GM12878 (cell line): ENCODE results near the gene FLRT1. TPM values are rescaled to one million over a fixed set of nuclear protein-coding genes. Genes with fewer than 3 reads are reported as not detected.

Source experiments
- ATAC-seq: fragments of 200-7000 bp; cut with Tn5 transposase; 3 replicates; pipeline ENCODE4 v1.9.1; 2020; ENCODE audit warnings: mild to moderate bottlenecking, moderate library complexity
- BruUV-seq: library from RNA; stranded (reverse); fragments of 400-500 nt; replicated peaks from 2 replicates; lab custom pipeline; 2021; lab: Mats Ljungman, UMichigan
- CTCF ChIA-PET: fragments of 300-600 bp; sonication (Branson Sonifier 250); formaldehyde crosslinking; extraction: SDS; loops from one replicate; lab custom pipeline; 2021; ENCODE audit warnings: inconsistent platforms; lab: Yijun Ruan, JAX
- POLR2A ChIA-PET: fragments of 350-600 bp; formaldehyde crosslinking; extraction: SDS; loops from one replicate; lab custom pipeline; 2021; ENCODE audit warnings: inconsistent platforms; lab: Charles Lee
- RAD21 ChIA-PET: fragments of 300-600 bp; sonication (Branson Sonifier 250); formaldehyde crosslinking; loops from one replicate; lab custom pipeline; 2023; ENCODE audit warnings: antibody characterized with exemption; ENCODE audit not compliant: unreplicated experiment; lab: Charles Lee
- SMC1A ChIA-PET: fragments of 300-600 bp; sonication (Branson Sonifier 250); formaldehyde crosslinking; loops from one replicate; lab custom pipeline; 2023; ENCODE audit not compliant: unreplicated experiment, uncharacterized antibody; lab: Charles Lee
- DNase-seq: peaks from one replicate; pipeline ENCODE4 v3.0.0-alpha.2; 2011; ENCODE audit warnings: low read depth, low spot score
- FAIRE-seq: peaks from 3 replicates; lab custom pipeline; 2011; peaks lifted over from hg19 to GRCh38; lab: Jason Lieb, UNC
- H2AFZ ChIP-seq: 2 replicates; pipeline ENCODE4 v1.6.0; 2011; ENCODE audit warnings: low read depth, low read length, control low read depth; ENCODE audit not compliant: control insufficient read depth
- H3K27ac ChIP-seq: 2 replicates; pipeline ENCODE4 v1.5.1; 2011; ENCODE audit warnings: control low read depth; ENCODE audit not compliant: control insufficient read depth, insufficient read depth
- H3K27me3 ChIP-seq, 2 experiments: replicated peaks in 1 of 2; 2 replicates each; pipeline versions ENCODE4 v1.6.0 to v1.6.1; 2011; ENCODE audit warnings: low read length in 1 of 2; ENCODE audit not compliant: control insufficient read depth in 2 of 2, insufficient read depth in 2 of 2
- H3K36me3 ChIP-seq, 2 experiments: 2 replicates each; pipeline ENCODE4 v1.5.1; 2011; ENCODE audit warnings: low read length in 1 of 2; ENCODE audit not compliant: control insufficient read depth in 2 of 2, insufficient read depth in 2 of 2
- H3K4me1 ChIP-seq: 2 replicates; pipeline ENCODE4 v1.6.1; 2011; ENCODE audit warnings: mild to moderate bottlenecking, low read length, moderate library complexity, mixed read lengths; ENCODE audit not compliant: control insufficient read depth, insufficient read depth
- H3K4me2 ChIP-seq: 2 replicates; pipeline ENCODE4 v1.6.0; 2011; ENCODE audit warnings: control low read depth; ENCODE audit not compliant: control insufficient read depth, insufficient read depth
- H3K4me3 ChIP-seq: fragments of 200-600 bp; sonication (generic); 2 replicates; pipeline ENCODE4 v1.5.1; 2016
- H3K79me2 ChIP-seq: 2 replicates; pipeline ENCODE4 v1.6.0; 2011; ENCODE audit warnings: low read length; ENCODE audit not compliant: control insufficient read depth, insufficient read depth
- H3K9ac ChIP-seq: 2 replicates; pipeline ENCODE4 v1.8.0; 2011; ENCODE audit warnings: low read length, control low read depth, mixed read lengths; ENCODE audit not compliant: control insufficient read depth, insufficient read depth
- H3K9me3 ChIP-seq: replicated peaks from 3 replicates; pipeline ENCODE4 v1.5.1; 2011; ENCODE audit warnings: mild to moderate bottlenecking, low read length; ENCODE audit not compliant: control insufficient read depth, insufficient read depth
- H4K20me1 ChIP-seq: 2 replicates; pipeline ENCODE4 v1.6.0; 2011; ENCODE audit not compliant: control insufficient read depth, insufficient read depth
- ESRRA ChIP-seq: IDR thresholded peaks from 2 replicates; pipeline ENCODE4 v1.6.1; 2012; ENCODE audit warnings: mild to moderate bottlenecking, low read length, improper control_type of control experiment
- MXI1 ChIP-seq: fragments of 150-350 bp; IDR thresholded peaks from 2 replicates; pipeline ENCODE4 v1.6.1; 2011; ENCODE audit warnings: low read depth, mild to moderate bottlenecking, inconsistent platforms, low read length, improper control_type of control experiment
- NR2C1 ChIP-seq: fragments of 450-650 bp; IDR thresholded peaks from 2 replicates; pipeline ENCODE4 v1.6.1; 2017; ENCODE audit warnings: antibody characterized with exemption, mild to moderate bottlenecking, moderate library complexity
- PML ChIP-seq: IDR thresholded peaks from 2 replicates; pipeline ENCODE4 v1.6.1; 2012; ENCODE audit warnings: low read length, inconsistent platforms
- STAT1 ChIP-seq: fragments of 450-650 bp; conservative IDR thresholded peaks from 2 replicates; pipeline ENCODE4 v1.6.1; 2014; ENCODE audit warnings: antibody characterized with exemption, mild to moderate bottlenecking
- ZBED1 ChIP-seq: IDR thresholded peaks from 2 replicates; pipeline ENCODE4 v1.6.1; 2016; ENCODE audit warnings: borderline replicate concordance
- WGBS: methylation state at CpG from one replicate; pipeline ENCODE4 v1.1.6; 2016; ENCODE audit warnings: low lambda C conversion rate; ENCODE audit not compliant: insufficient replicate concordance, insufficient coverage; ENCODE audit errors: missing lambda C conversion rate; 5-methylcytosine and 5-hydroxymethylcytosine counted together
- in situ Hi-C: fragments of 300-500 bp; cut with MboI; formaldehyde crosslinking; loops from 9 replicates; pipeline ENCODE4 v1.14.3; 2018; ENCODE audit warnings: mixed read lengths
- intact Hi-C: fragments of 100-400 bp; cut with micrococcal nuclease; formaldehyde crosslinking; loops from one replicate; pipeline ENCODE4 v1.14.2; 2022; ENCODE audit not compliant: unreplicated experiment
- polyA plus RNA-seq, 11 experiments: library from polyadenylated mRNA; depleted of rRNA in 4 of 11; unstranded in 6 of 11; stranded (reverse) in 5 of 11; fragments of >200 nt; fragmentation: Nextera tagmentation in 4 of 11; fragmentation: Illumina TruSeq in 1 of 11; extraction: Ambion mirVana in 4 of 11; extraction: Trizol in 1 of 11; gene quantifications; 1 replicate in 1 of 11; 2 replicates in 10 of 11; pipeline versions ENCODE4 v1.2.1 to v1.2.3, GENCODE V29; 2011 to 2016; ENCODE audit warnings: inconsistent platforms in 2 of 11, missing spikeins in 2 of 11, low read depth in 1 of 11
- total RNA-seq, 4 experiments: library from RNA; depleted of rRNA in 3 of 4; stranded (reverse); fragments of >200 nt in 3 of 4; fragmentation: Illumina TruSeq in 1 of 4; extraction: Trizol in 1 of 4; gene quantifications; 2 replicates each; pipeline versions ENCODE4 v1.2.1 to v1.2.3, GENCODE V29; 2013 to 2021
- TF ChIP-seq, protein P1 (sequence below): IDR thresholded peaks from 2 replicates; pipeline ENCODE4 v1.6.1; 2011; ENCODE audit warnings: borderline replicate concordance, low read depth, mild to moderate bottlenecking, moderate library complexity, mixed read lengths, low read length; ENCODE audit not compliant: insufficient read depth; ENCODE audit errors: extremely low read length

Gene FLRT1
- total and polyA plus RNA-seq, 10 of the 15 experiments (the other 5 are each of a cell fraction or from before 2014, with no cell fraction given), result 0.10 to 0.12 TPM; not detected in 8

- SMC1A ChIA-PET, result no interaction called here
- Histone ChIP-seq H4K20me1 (no peaks in the 10 kb centered on the region), H2AFZ (no peak overlapping the region), H3K27me3 (no peaks in the 10 kb centered on the region; a peak in 1 of 4 replicates), H3K9me3 (no peaks in the 10 kb centered on the region), H3K4me2 (no peak overlapping the region), H3K9ac (no peak overlapping the region), H3K4me3 (no peak overlapping the region), H3K79me2 (no peaks in the 10 kb centered on the region), H3K36me3 (no peaks in the 10 kb centered on the region), H3K27ac (no peak overlapping the region), H3K4me1 (no peaks in the 10 kb centered on the region)
- POLR2A ChIA-PET, result no interaction called here
- ATAC-seq (no peak), FAIRE-seq (no peak), DNase-seq (no peak)
- in situ Hi-C loops (no loop called here), intact Hi-C loops (no loop called here)
- CTCF ChIA-PET, result no interaction called here
- RAD21 ChIA-PET, result no interaction called here
- WGBS, result 37% methylated on average over 10 of the region's 10 CpGs
- no peak for TF ChIP-seq NR2C1
- TF ChIP-seq ESRRA, result no peak
- TF ChIP-seq, protein P1, sequence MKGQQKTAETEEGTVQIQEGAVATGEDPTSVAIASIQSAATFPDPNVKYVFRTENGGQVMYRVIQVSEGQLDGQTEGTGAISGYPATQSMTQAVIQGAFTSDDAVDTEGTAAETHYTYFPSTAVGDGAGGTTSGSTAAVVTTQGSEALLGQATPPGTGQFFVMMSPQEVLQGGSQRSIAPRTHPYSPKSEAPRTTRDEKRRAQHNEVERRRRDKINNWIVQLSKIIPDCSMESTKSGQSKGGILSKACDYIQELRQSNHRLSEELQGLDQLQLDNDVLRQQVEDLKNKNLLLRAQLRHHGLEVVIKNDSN, result peak; percentile 17
- no TSS peak for BruUV-seq
Measured at GRCh38 chr11:64074239-64074638, 38.5 kb downstream of the FLRT1 start.

- 53% methylated on average over 8 of the region's 8 CpGs for WGBS
- no peaks in the 10 kb centered on the region; a peak in 2 of 4 replicates for H3K27me3 ChIP-seq
- ATAC-seq, result no peak
Measured at GRCh38 chr11:64076758-64077157, 41.0 kb downstream of the FLRT1 start.

More at GRCh38 chr11:64076758-64077157, 41.0 kb downstream of the FLRT1 start:
- no peak for DNase-seq
- POLR2A ChIA-PET, result interaction anchor here (0.7 kb wide), 1 partner anchor 318 kb away, joined by 3 read pairs; no protein-coding TSS in a partner anchor
- CTCF ChIA-PET, result no interaction called here
- BruUV-seq, result no TSS peak
- Histone ChIP-seq H3K4me2 (no peak overlapping the region), H3K36me3 (no peaks in the 10 kb centered on the region), H3K27ac (no peak overlapping the region), H3K9me3 (no peaks in the 10 kb centered on the region), H3K4me1 (no peaks in the 10 kb centered on the region), H4K20me1 (no peaks in the 10 kb centered on the region), H3K79me2 (no peaks in the 10 kb centered on the region), H3K4me3 (no peak overlapping the region), H2AFZ (no peak overlapping the region), H3K9ac (no peak overlapping the region)
- RAD21 ChIA-PET, result no interaction called here
- intact Hi-C loops, result no loop called here
- TF ChIP-seq ZBED1 (no peak), MXI1 (no peak), PML (no peak), STAT1 (no peak)
- SMC1A ChIA-PET, result no interaction called here
- FAIRE-seq, result no peak
- in situ Hi-C loops, result no loop called here
